NOMO-1 (cell line): ENCODE results near the gene CRACR2A.

Experiments
- DNase-seq, 2 experiments: peaks; one replicate each; lab custom pipeline; 2025; ENCODE audit not compliant: unreplicated experiment in 2 of 2; lab: John Stamatoyannopoulos, UW

The CRACR2A gene

GRCh38 chr12:3692616-3693365, 60.1 kb downstream of the CRACR2A start:
- DNase-seq = no peak

GRCh38 chr12:3686463-3686862, 66.4 kb downstream of the CRACR2A start:
- DNase-seq = no peak

DNA sequence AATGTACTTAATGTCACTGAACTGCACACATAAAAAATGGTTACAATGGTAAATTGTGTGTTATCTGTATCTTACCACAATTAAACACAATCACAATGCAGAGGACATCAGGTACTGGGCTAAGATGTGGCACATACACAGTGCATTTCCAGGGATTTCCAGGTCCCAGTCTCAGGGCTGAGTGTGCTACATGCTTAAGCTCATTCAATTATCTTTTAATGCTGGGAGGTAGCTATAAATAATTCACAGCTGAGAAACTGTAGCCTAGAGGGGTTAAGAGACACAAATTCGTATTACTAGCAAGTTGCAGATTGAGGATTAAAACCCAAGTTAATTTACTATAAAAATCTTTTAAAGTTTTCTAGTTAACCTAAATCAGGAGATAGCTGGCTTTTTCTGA, 67.1 kb downstream of the CRACR2A start:
- DNase-seq = no peak

- DNase-seq = no peak
Observed at GRCh38 chr12:3684449-3685051, 68.4 kb downstream of the CRACR2A start.

DNA sequence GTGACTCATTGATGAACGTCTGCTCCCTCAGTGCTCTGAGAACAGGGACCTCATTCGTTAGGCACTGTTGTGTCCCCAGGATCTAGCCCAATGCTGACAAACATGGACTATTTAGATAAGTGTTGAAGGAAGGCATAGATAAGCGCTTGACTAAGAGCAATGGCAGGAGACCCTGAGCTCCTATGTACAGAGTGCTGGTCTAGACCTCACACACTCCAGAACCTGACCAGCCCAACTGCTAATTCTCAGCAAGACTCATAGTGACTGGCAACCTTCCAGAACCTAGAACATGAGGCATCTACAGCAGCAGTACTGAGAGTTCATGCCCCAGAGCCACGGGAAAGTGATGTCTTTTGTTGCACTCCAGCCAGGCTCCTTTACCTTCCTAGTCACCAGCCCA, 69.2 kb downstream of the CRACR2A start:
- DNase-seq = no peak

GRCh38 chr12:3681595-3682061, 71.3 kb downstream of the CRACR2A start:
- DNase-seq = no peak

DNA sequence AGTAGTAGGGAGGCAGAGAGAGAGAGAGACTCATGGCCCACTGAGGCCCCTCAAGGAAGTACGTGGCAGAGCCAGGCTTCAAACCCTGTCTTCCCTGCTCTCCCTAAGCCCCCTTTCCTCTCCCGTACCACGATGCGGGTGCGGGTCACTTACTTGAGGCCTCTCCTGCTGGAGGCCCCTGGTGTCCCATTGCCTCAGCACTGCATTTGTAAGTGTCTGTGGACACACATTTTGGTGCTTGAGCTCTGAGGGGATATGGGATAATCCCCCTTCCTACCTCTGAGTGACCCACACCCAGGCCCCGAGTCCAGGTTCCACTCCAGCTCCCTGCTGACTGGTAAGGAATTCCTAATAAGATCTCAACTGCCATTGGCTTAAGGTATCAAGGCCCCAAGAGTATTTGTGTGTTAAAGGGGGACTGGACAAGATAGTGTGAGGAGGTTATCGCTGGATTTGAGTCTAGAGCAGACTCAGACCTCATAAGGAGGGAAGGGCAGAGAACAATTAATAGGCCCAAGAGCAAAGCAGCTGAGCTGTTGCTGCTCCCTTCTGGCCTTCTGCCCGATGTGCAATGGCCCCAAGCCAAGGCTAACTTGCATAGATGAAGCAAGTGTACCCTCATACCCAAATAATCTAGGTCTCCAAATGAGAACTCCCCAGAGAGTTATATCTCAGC, 71.9 kb downstream of the CRACR2A start:
- DNase-seq = no peak

- no peak for DNase-seq
Observed at GRCh38 chr12:3679831-3680230, 73.1 kb downstream of the CRACR2A start.

GRCh38 chr12:3677609-3678008, 75.3 kb downstream of the CRACR2A start:
- DNase-seq = no peak

GRCh38 chr12:3673981-3674708, 78.8 kb downstream of the CRACR2A start:
- DNase-seq = no peak

- no peak for DNase-seq
Observed at GRCh38 chr12:3672113-3672509, 80.8 kb downstream of the CRACR2A start.

DNA sequence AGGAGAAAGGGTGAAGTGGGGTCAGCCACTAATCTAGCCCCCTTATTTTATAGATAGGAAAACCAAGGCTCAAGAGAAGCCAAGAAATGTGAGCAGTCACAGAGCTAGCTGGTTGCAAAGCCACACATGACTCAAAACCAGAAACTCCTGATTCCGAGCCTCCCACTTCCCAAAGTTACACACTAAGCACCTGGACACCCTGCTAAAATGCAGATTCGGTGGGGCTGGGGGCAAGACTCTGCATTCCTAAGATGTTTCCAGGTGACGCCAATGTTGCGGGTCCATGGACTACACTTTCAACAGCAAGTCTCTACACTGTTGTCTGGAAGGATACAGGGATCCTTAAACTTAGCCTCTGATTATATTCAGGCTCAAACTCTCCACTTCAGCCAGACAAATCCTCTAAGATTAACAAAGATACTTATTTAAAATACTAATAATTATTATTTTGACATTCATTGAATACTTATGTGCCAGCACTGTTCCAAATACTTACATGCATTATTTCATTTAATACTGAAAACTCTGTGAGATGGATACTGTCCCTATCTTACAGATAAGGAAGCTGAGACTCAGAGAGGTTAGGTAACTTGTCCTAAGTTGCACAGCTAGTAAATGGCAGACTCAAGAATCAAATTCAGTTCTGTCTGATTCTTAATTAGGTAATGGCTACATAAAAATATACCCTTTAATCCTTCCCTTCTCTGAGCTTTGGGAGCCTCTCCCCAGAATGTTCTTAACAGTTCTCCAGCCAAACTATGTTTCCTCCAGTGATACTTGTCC, 81.4 kb downstream of the CRACR2A start:
- no peak for DNase-seq

GRCh38 chr12:3670083-3670620, 82.8 kb downstream of the CRACR2A start:
- no peak for DNase-seq

GRCh38 chr12:3669594-3669993, 83.3 kb downstream of the CRACR2A start:
- DNase-seq = no peak

DNA sequence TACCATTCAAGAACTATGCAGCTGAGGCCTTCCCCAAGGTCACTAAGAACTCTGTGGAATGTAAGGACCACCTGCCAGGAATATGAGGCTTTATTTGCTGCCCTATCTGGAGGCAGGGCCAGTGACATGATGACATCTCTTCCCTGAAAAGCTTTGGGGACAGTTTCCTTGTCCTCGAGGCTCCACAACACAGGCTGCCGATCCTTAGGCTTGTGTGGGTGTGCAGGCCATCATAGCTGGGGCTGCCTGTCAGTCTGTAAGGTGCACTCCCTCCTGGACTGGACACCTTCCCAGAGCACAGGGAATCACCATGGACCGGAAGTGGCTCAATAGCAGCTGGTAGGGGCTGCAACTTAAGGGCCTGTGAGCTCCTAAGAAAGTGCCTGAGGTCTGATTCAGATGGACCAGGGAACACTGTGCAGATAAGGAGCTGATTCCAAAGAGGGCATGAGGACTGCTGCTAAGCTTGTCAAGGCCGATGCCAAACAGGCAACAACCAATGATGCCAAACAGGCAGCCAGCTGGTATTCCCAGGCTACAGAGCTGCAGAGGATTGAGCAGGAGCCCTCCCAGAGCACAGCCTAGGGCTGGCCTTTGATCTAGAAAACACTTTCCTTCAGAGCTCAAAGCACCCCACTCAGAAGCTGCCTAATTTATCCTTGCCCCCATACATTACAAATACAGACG, 84.3 kb downstream of the CRACR2A start:
- no peak for DNase-seq

DNA sequence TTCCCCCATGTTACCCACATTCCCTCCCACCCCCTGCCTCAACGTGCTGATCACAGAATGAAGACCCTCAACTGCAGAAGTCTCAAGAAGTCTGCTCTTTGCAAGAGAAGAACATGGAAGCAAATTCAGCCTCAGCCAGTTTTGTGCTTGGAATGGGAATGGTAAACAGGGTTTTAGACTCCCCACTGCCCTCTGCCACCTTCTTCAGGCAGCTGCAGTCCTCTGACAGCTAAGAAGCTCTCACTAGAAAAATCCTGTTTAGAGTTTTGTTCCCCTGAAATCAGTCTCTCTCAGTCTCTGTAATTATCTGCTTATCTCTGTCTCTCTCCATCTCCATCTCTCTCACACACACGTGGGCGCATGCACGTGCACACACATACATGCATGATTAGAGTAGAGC, 85.4 kb downstream of the CRACR2A start:
- DNase-seq = no peak

GRCh38 chr12:3666441-3666840, 86.5 kb downstream of the CRACR2A start:
- DNase-seq = no peak

GRCh38 chr12:3662521-3662921, 90.4 kb downstream of the CRACR2A start:
- peak in 1 of 2 experiments; percentile 9 for DNase-seq

- no peak for DNase-seq
Observed at GRCh38 chr12:3661028-3661427, 91.9 kb downstream of the CRACR2A start.
